Heart right ventricle (tissue), 16 donors: ENCODE results near the gene PTP4A2. TPM values are rescaled to one million over a fixed set of nuclear protein-coding genes. Genes with fewer than 3 reads are reported as not detected.
A peak's percentile ranks its signal among the peaks of the same experiment; 100 is the strongest.

Source experiments
- ATAC-seq, 8 donors: fragments of 200-7000 bp; cut with Tn5 transposase; one replicate each; pipeline ENCODE4 v1.9.1; 2020; ENCODE audit warnings: mild to moderate bottlenecking in 8 of 8, moderate library complexity in 8 of 8, moderate number of reproducible peaks in 1 of 8
- DNase-seq, 2 donors: peaks; one replicate each; pipeline ENCODE4 v3.0.0-alpha.2; 2020
- H3K27ac ChIP-seq, 10 donors: fragments of 200-600 bp; sonication (generic) in 2 of 10; one replicate each; pipeline versions ENCODE4 v1.5.0 to v1.8.0; 2020 to 2022; ENCODE audit warnings: mild to moderate bottlenecking in 3 of 10
- H3K27me3 ChIP-seq, 7 donors: fragments of 200-600 bp; one replicate each; pipeline ENCODE4 v1.8.0; 2021 to 2022; ENCODE audit warnings: mild to moderate bottlenecking in 2 of 7
- H3K36me3 ChIP-seq, 9 donors: fragments of 200-600 bp; sonication (generic) in 1 of 9; one replicate each; pipeline versions ENCODE4 v1.5.0 to v1.8.0; 2020 to 2022; ENCODE audit warnings: mild to moderate bottlenecking in 2 of 9
- H3K4me1 ChIP-seq, 9 donors: fragments of 200-600 bp; sonication (generic) in 1 of 9; one replicate each; pipeline versions ENCODE4 v1.5.0 to v1.8.0; 2020 to 2022; ENCODE audit warnings: mild to moderate bottlenecking in 4 of 9
- H3K4me3 ChIP-seq, 10 donors: fragments of 200-600 bp; sonication (generic) in 2 of 10; one replicate each; pipeline versions ENCODE4 v1.5.0 to v1.8.0; 2020 to 2022; ENCODE audit warnings: mild to moderate bottlenecking in 7 of 10, moderate library complexity in 2 of 10
- H3K9me3 ChIP-seq, 11 donors: fragments of 200-600 bp in 10 of 11; sonication (generic) in 2 of 11; one replicate each; pipeline versions ENCODE4 v1.5.0 to v1.8.0; 2013 to 2022; ENCODE audit warnings: mild to moderate bottlenecking in 2 of 11, control low read depth in 1 of 11, moderate library complexity in 1 of 11
- WGBS, 2 donors: extraction: QIAGEN DNeasy Blood & Tissue Kit; methylation state at CpG; one replicate each; pipeline ENCODE4 v1.1.7; 2013; ENCODE audit warnings: inconsistent platforms in 1 of 2; 5-methylcytosine and 5-hydroxymethylcytosine counted together
- intact Hi-C, 10 donors: fragments of 100-400 bp; cut with DNase I; formaldehyde crosslinking; loops; one replicate each; pipeline versions ENCODE4 v1.11.1 to v1.14.2; 2022
- polyA plus RNA-seq, 2 donors: library from polyadenylated mRNA; stranded (reverse); fragments of 200-250 nt; gene quantifications; one replicate each; pipeline ENCODE4 v1.2.3, GENCODE V29; 2013
- total RNA-seq, 10 donors: library from RNA; stranded (reverse); fragmentation: NEBNext Ultra II Directional in 3 of 10; extraction: Animal tissue kit (Norgen Biotek cat#: 25700) in 3 of 10; gene quantifications; one replicate each; pipeline versions ENCODE4 v1.2.1 to v1.2.4, GENCODE V29; 2021 to 2023
- TF ChIP-seq, protein P1 (sequence below), 9 donors: fragments of 200-600 bp; sonication (generic) in 2 of 9; IDR thresholded peaks; one replicate each; pipeline versions ENCODE4 v1.5.0 to v1.8.0; 2021 to 2022; ENCODE audit warnings: antibody characterized with exemption in 9 of 9, mild to moderate bottlenecking in 5 of 9, moderate library complexity in 1 of 9
- donor health status: Arrhythmogenic right ventricular cardiomyopathy.
- donor health status: ischemic (EF 13 %, LVEDD 7.1; RV severe dilation, severe dysfunction).
- donor health status: healthy with polysubstance abuse.
- donor health status: DM: no; HTN: yes; CAD: no.
- donor health status: DM: no; HTN: no; CAD: no.
- donor health status: ischemic (EF 25% LVEDD 6.9; RV normal size, moderate dysfunction).
- donor health status: ischemic (EF 25% LVEDD 5.7; RV mildly dilated, moderate dysfunction).
- donor health status: healthy.
- donor health status: DM: yes; HTN: yes; CAD: no.
- donor health status: Ischemic cardiomyopathy.
- donor health status: ischemic (EF 35%, LVEDD 5.7; RV mildly dilated, moderate dysfunction).
- donor health status: nonischemic (EF 11% LVEDD 7.7; RV severe dilation, severe dysfunction).
- donor health status: DM: yes; HTN: yes; CAD: no.
- donor health status: PGD.
- donor health status: ischemic (EF 29% LVEDD 5.4; RV normal size, mild dysfunction).
- donor health status: nonischemic (EF 23%, LVEDD 6.1; RV moderate dilation, normal function).

PTP4A2 gene
- total and polyA plus RNA-seq, 12 donors: 49.5 to 506 (median 223) TPM

- Histone ChIP-seq H3K27me3 (no peaks in the 10 kb centered on the region), H3K9me3 (no peaks in the 10 kb centered on the region), H3K4me3 (no peak overlapping the region), H3K4me1 (peaks cover 17 to 85% (median 45%) of the 10 kb centered on the region in 9 donors), H3K36me3 (no peaks in the 10 kb centered on the region), H3K27ac (peak overlapping the region in 8 of 10 donors; percentile 14 to 97 (median 88))
- ATAC-seq (no peak), DNase-seq (peak in 1 of 2 donors; percentile 36)
- WGBS, 2 donors: 84 to 85% methylated on average over 16 of the region's 16 CpGs
- intact Hi-C loops: loop anchor here in 1 of 10 donors (2.0 kb wide), 1 partner anchor 15 kb away; no protein-coding TSS in a partner anchor
- TF ChIP-seq, protein P1, sequence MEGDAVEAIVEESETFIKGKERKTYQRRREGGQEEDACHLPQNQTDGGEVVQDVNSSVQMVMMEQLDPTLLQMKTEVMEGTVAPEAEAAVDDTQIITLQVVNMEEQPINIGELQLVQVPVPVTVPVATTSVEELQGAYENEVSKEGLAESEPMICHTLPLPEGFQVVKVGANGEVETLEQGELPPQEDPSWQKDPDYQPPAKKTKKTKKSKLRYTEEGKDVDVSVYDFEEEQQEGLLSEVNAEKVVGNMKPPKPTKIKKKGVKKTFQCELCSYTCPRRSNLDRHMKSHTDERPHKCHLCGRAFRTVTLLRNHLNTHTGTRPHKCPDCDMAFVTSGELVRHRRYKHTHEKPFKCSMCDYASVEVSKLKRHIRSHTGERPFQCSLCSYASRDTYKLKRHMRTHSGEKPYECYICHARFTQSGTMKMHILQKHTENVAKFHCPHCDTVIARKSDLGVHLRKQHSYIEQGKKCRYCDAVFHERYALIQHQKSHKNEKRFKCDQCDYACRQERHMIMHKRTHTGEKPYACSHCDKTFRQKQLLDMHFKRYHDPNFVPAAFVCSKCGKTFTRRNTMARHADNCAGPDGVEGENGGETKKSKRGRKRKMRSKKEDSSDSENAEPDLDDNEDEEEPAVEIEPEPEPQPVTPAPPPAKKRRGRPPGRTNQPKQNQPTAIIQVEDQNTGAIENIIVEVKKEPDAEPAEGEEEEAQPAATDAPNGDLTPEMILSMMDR (IDR thresholded peaks at IDR 0.05): peak in 6 of 9 donors; percentile 11 to 41 (median 26)
Measured at GRCh38 chr1:31939484-31940329, 1.5 kb upstream of the PTP4A2 start.

GRCh38 chr1:31937300-31938183, 626 bp downstream of the PTP4A2 start:
- H3K27ac ChIP-seq: peak overlapping the region; percentile 69 to 97 (median 94)
- peaks cover 24 to 85% (median 55%) of the 10 kb centered on the region in 9 donors for H3K4me1 ChIP-seq
- no peaks in the 10 kb centered on the region for H3K27me3 ChIP-seq
- H3K4me3 ChIP-seq: peak overlapping the region; percentile 45 to 75 (median 68)
- TF ChIP-seq, protein P1 (IDR thresholded peaks at IDR 0.05): no peak
- H3K36me3 ChIP-seq: no peaks in the 10 kb centered on the region
- peak; percentile 83 to 84 for DNase-seq
- intact Hi-C loops: loop anchor here in 1 of 10 donors (2.0 kb wide), 1 partner anchor 17 kb away; no protein-coding TSS in a partner anchor
- no peaks in the 10 kb centered on the region for H3K9me3 ChIP-seq
- WGBS, 2 donors: 2% methylated on average over 47 to 68 of the region's 78 CpGs
- ATAC-seq: peak; percentile 70 to 87 (median 78)

DNA sequence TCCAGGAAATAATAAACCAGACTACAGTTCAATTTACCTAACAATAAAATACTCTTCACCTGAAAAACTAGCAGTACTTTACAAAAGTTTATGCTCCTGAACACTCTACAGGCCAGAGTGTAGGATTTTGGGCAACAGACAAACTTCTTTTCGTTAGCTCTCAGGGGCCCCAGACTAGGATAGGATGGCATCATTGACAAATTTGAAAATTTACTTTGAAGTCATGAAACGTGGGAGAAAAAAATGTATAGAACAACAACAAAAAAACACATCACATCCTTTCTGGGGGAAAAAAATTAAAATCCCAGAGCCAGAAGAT, 1.2 kb downstream of the PTP4A2 start:
- no peaks in the 10 kb centered on the region for H3K9me3 ChIP-seq
- DNase-seq (no peak), ATAC-seq (no peak)
- H3K27me3 ChIP-seq: no peaks in the 10 kb centered on the region
- peak overlapping the region; percentile 45 to 75 (median 68) for H3K4me3 ChIP-seq
- no peaks in the 10 kb centered on the region for H3K36me3 ChIP-seq
- peak overlapping the region in 9 of 10 donors; percentile 3 to 97 (median 93) for H3K27ac ChIP-seq
- H3K4me1 ChIP-seq: peaks cover 24 to 85% (median 59%) of the 10 kb centered on the region in 9 donors
- 4 to 6% methylated on average over 2 of the region's 2 CpGs for WGBS, 2 donors
- intact Hi-C loops: no loop called here
- TF ChIP-seq, protein P1 (IDR thresholded peaks at IDR 0.05): no peak
